ENCODE measurements around the gene SPRYD4. TPM values are rescaled to one million over a fixed set of nuclear protein-coding genes. Genes with fewer than 3 reads are reported as not detected.

SPRYD4 gene
- total RNA-seq, 4 donors from 2014 or later, result 2.8 to 4.6 (median 4.3) TPM

- DNase-seq, result no peak
- intact Hi-C loops (cut with DNase I), result no loop called here
- Histone ChIP-seq H3K4me3 (replicated peaks in 1 of 3) (no peak overlapping the region), H3K4me1 (no peaks in the 10 kb centered on the region), H3K9me3 (no peaks in the 10 kb centered on the region), H3K27me3 (no peaks in the 10 kb centered on the region), H3K36me3 (no peaks in the 10 kb centered on the region), H3K27ac (no peak overlapping the region)
- 89 to 94% methylated on average over 6 of the region's 6 CpGs for WGBS, 2 donors
- TF ChIP-seq POLR2A (IDR thresholded peaks at IDR 0.05), result no peak
- TF ChIP-seq, protein P1, sequence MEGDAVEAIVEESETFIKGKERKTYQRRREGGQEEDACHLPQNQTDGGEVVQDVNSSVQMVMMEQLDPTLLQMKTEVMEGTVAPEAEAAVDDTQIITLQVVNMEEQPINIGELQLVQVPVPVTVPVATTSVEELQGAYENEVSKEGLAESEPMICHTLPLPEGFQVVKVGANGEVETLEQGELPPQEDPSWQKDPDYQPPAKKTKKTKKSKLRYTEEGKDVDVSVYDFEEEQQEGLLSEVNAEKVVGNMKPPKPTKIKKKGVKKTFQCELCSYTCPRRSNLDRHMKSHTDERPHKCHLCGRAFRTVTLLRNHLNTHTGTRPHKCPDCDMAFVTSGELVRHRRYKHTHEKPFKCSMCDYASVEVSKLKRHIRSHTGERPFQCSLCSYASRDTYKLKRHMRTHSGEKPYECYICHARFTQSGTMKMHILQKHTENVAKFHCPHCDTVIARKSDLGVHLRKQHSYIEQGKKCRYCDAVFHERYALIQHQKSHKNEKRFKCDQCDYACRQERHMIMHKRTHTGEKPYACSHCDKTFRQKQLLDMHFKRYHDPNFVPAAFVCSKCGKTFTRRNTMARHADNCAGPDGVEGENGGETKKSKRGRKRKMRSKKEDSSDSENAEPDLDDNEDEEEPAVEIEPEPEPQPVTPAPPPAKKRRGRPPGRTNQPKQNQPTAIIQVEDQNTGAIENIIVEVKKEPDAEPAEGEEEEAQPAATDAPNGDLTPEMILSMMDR (IDR thresholded peaks at IDR 0.05), result no peak
Measured at GRCh38 chr12:56476143-56476542, 7.8 kb downstream of the SPRYD4 start.

GRCh38 chr12:56476972-56477432, 8.6 kb downstream of the SPRYD4 start:
- H3K4me1 ChIP-seq, result no peaks in the 10 kb centered on the region
- H3K27me3 ChIP-seq, result no peaks in the 10 kb centered on the region
- H3K36me3 ChIP-seq, result no peaks in the 10 kb centered on the region
- H3K4me3 ChIP-seq (replicated peaks in 1 of 3), result no peak overlapping the region
- TF ChIP-seq, protein P1 (IDR thresholded peaks at IDR 0.05), result no peak
- TF ChIP-seq POLR2A (IDR thresholded peaks at IDR 0.05), result no peak
- H3K9me3 ChIP-seq, result no peaks in the 10 kb centered on the region
- 86% methylated on average over 1 of the region's 1 CpG; no CpG with 5 or more reads in 1 of the 2 donors for WGBS, 2 donors
- intact Hi-C loops (cut with DNase I), result no loop called here
- no peak overlapping the region for H3K27ac ChIP-seq
- no peak for DNase-seq

DNA sequence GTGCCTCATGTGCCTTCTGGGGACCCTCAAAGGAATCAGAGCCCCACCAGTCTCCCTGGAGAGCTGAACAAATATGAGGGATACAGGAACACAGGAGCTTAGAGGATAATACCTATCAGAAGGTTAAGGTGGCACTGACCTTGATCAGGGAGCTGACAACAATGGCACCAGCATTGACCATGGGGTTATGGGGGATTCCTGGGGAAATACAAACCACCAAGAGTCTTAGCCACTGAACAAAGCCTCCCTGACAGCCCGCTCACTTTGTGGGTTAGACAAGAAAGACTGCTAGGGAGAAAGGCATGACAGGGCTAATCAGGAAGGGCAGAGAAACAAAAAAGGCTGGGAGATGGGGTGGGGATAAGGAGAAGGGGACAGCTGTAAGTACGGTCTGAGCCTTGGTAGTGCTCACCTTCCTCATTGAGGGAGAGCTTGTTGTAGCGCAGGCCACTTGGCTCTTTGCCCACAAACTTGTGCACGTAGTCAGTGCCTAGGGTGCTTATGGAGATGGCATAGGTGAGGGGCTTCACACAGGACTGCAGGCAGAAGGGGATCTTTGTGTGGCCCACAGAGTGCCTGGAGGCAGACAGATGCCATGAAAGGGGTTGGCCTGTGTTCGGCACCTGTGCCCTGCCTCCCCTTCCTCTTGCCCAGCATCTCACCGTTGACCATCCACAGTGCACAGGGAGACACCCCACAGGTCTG, 9.3 kb downstream of the SPRYD4 start:
- H3K4me3 ChIP-seq (replicated peaks in 1 of 3), result no peak overlapping the region
- no peak overlapping the region for H3K27ac ChIP-seq
- intact Hi-C loops (cut with DNase I), result no loop called here
- no peaks in the 10 kb centered on the region for H3K9me3 ChIP-seq
- 78 to 83% methylated on average over 6 of the region's 6 CpGs for WGBS, 2 donors
- H3K4me1 ChIP-seq, result no peaks in the 10 kb centered on the region
- TF ChIP-seq, protein P1 (IDR thresholded peaks at IDR 0.05), result no peak
- TF ChIP-seq POLR2A (IDR thresholded peaks at IDR 0.05), result no peak
- no peak for DNase-seq
- no peaks in the 10 kb centered on the region for H3K27me3 ChIP-seq
- no peaks in the 10 kb centered on the region for H3K36me3 ChIP-seq

- WGBS, 2 donors, result 94 to 96% methylated on average over 7 of the region's 7 CpGs
- intact Hi-C loops (cut with DNase I), result no loop called here
Measured at GRCh38 chr12:56479625-56480024, 11.2 kb downstream of the SPRYD4 start.

DNA sequence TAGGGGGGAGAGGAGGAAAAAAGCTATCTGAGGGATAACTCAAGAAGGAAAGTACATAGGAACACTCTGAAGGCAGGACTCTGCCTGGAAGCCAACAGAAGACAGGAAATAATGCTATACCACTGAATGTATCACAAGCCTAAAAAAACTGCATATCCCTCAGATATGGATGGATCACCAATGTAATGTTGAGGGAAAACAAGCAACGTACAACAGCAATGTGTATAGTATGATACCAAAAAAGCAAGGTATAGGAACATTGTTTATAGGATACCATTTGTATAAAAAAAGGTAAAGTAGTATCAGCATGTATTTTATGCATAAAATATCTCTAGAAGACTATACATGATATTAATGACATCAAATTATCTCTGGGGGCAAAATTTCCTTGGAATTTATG, 16.2 kb downstream of the SPRYD4 start:
- Histone ChIP-seq H3K4me1 (peaks cover 4 to 6% of the 10 kb centered on the region in 2 donors), H3K4me3 (replicated peaks in 1 of 3) (no peak overlapping the region), H3K9me3 (no peaks in the 10 kb centered on the region), H3K27ac (no peak overlapping the region), H3K27me3 (no peaks in the 10 kb centered on the region), H3K36me3 (no peaks in the 10 kb centered on the region)
- intact Hi-C loops (cut with DNase I), result no loop called here
- TF ChIP-seq POLR2A (IDR thresholded peaks at IDR 0.05), result no peak
- TF ChIP-seq, protein P1 (IDR thresholded peaks at IDR 0.05), result no peak
- DNase-seq, result no peak
- WGBS, 2 donors, result 87 to 89% methylated on average over 1 of the region's 1 CpG

More at GRCh38 chr12:56479625-56480024, 11.2 kb downstream of the SPRYD4 start:
- Histone ChIP-seq H3K27ac (no peak overlapping the region), H3K36me3 (no peaks in the 10 kb centered on the region), H3K27me3 (no peaks in the 10 kb centered on the region), H3K4me3 (replicated peaks in 1 of 3) (no peak overlapping the region), H3K9me3 (no peaks in the 10 kb centered on the region), H3K4me1 (no peaks in the 10 kb centered on the region)
- no peak for DNase-seq
- TF ChIP-seq, protein P1 (IDR thresholded peaks at IDR 0.05), result no peak
- TF ChIP-seq POLR2A (IDR thresholded peaks at IDR 0.05), result no peak

All from thyroid gland (tissue), 4 donors.